Endothelial cell of umbilical vein (primary cell): Measurements from ENCODE around the gene TIMM21. TPM values are rescaled to one million over a fixed set of nuclear protein-coding genes. Genes with fewer than 3 reads are reported as not detected.

Experiments
- BruUV-seq: library from RNA; stranded (reverse); fragments of 400-500 nt; replicated peaks from 2 replicates; lab custom pipeline; 2021; lab: Mats Ljungman, UMichigan
- CTCF ChIA-PET: fragments of 300-600, 350-600 bp; sonication (Branson Sonifier 250); formaldehyde crosslinking; loops from one replicate; lab custom pipeline; 2021; ENCODE audit warnings: antibody characterized with exemption, inconsistent platforms; lab: Charles Lee
- POLR2A ChIA-PET: fragments of 300-600, 350-600 bp; sonication (Branson Sonifier 250); formaldehyde crosslinking; loops from one replicate; lab custom pipeline; 2021; ENCODE audit warnings: antibody characterized with exemption, inconsistent platforms; lab: Charles Lee
- DNase-seq: peaks from one replicate; pipeline ENCODE4 v3.0.0-alpha.2; 2011; ENCODE audit warnings: low read depth, low spot score
- FAIRE-seq: peaks from 2 replicates; lab custom pipeline; 2011; peaks lifted over from hg19 to GRCh38; lab: Jason Lieb, UNC
- H2AFZ ChIP-seq: 2 replicates; pipeline ENCODE4 v1.6.0; 2012; ENCODE audit warnings: low read depth, low read length, control low read depth, inconsistent platforms
- H3K27ac ChIP-seq: 2 replicates; pipeline ENCODE4 v1.5.1; 2011; ENCODE audit warnings: low read depth, mild to moderate bottlenecking, control low read depth, low read length, moderate library complexity; ENCODE audit not compliant: insufficient read depth
- H3K27me3 ChIP-seq, 2 experiments: 2 replicates each; pipeline versions ENCODE4 v1.6.0 to v1.6.1; 2011; ENCODE audit warnings: low read length in 2 of 2, mixed read lengths in 1 of 2; ENCODE audit not compliant: control insufficient read depth in 2 of 2, insufficient read depth in 2 of 2
- H3K36me3 ChIP-seq, 2 experiments: 2 replicates in 1 of 2; 3 replicates in 1 of 2; pipeline ENCODE4 v1.5.1; 2011; ENCODE audit warnings: low read length in 2 of 2, mild to moderate bottlenecking in 1 of 2, moderate library complexity in 1 of 2; ENCODE audit not compliant: control insufficient read depth in 2 of 2, insufficient read depth in 2 of 2; ENCODE audit errors: extremely low read depth in 1 of 2
- H3K4me1 ChIP-seq: 3 replicates; pipeline ENCODE4 v1.5.1; 2011; ENCODE audit warnings: mild to moderate bottlenecking, low read length; ENCODE audit not compliant: control insufficient read depth, insufficient read depth; ENCODE audit errors: extremely low read depth
- H3K4me2 ChIP-seq: 2 replicates; pipeline ENCODE4 v1.6.1; 2011; ENCODE audit warnings: low read length, control low read depth, mixed read lengths; ENCODE audit not compliant: insufficient read depth
- H3K4me3 ChIP-seq, 3 experiments: fragments of 200-600 bp in 1 of 3; sonication (generic), shearing (Covaris generic) in 1 of 3; replicated peaks in 1 of 3; 2 replicates each; pipeline ENCODE4 v1.5.1; 2011 to 2016; ENCODE audit warnings: control low read depth in 3 of 3, low read length in 3 of 3, mild to moderate bottlenecking in 2 of 3, inconsistent platforms in 1 of 3, low read depth in 1 of 3, moderate library complexity in 1 of 3; ENCODE audit not compliant: insufficient read depth in 1 of 3
- H3K79me2 ChIP-seq: 2 replicates; pipeline ENCODE4 v1.6.0; 2012; ENCODE audit warnings: low read length, inconsistent platforms; ENCODE audit not compliant: control insufficient read depth, insufficient read depth
- H3K9ac ChIP-seq: replicated peaks from 2 replicates; pipeline ENCODE3; 2011; ENCODE audit warnings: low read length, control low read depth; ENCODE audit not compliant: insufficient read depth; ENCODE audit errors: extremely low read depth
- H3K9me1 ChIP-seq: replicated peaks from 3 replicates; pipeline ENCODE4 v1.6.0; 2011; ENCODE audit warnings: mild to moderate bottlenecking, low read length; ENCODE audit not compliant: control insufficient read depth, insufficient read depth; ENCODE audit errors: extremely low read depth
- H3K9me3 ChIP-seq: replicated peaks from 2 replicates; pipeline ENCODE4 v1.5.1; 2012; ENCODE audit warnings: low read length, inconsistent platforms; ENCODE audit not compliant: control insufficient read depth, insufficient read depth
- H4K20me1 ChIP-seq: replicated peaks from 2 replicates; pipeline ENCODE3; 2011; ENCODE audit warnings: mild to moderate bottlenecking, low read length; ENCODE audit not compliant: control insufficient read depth, insufficient read depth; ENCODE audit errors: extremely low read depth
- EZH2 ChIP-seq: IDR thresholded peaks from 2 replicates; pipeline ENCODE4 v1.6.1; 2012; ENCODE audit warnings: borderline replicate concordance, low read depth, mild to moderate bottlenecking, moderate library complexity, low read length, inconsistent platforms; ENCODE audit not compliant: severe bottlenecking
- FOS ChIP-seq: IDR thresholded peaks from 2 replicates; pipeline ENCODE4 v1.6.1; 2011; ENCODE audit warnings: mild to moderate bottlenecking, low read length, moderate library complexity, borderline replicate concordance; ENCODE audit not compliant: insufficient read depth
- GATA2 ChIP-seq: IDR thresholded peaks from 2 replicates; pipeline ENCODE4 v1.7.0; 2011; ENCODE audit warnings: low read depth, mild to moderate bottlenecking, moderate library complexity, mixed read lengths, low read length; ENCODE audit not compliant: insufficient read length, insufficient read depth
- JUN ChIP-seq: IDR thresholded peaks from 2 replicates; pipeline ENCODE4 v1.6.1; 2011; ENCODE audit warnings: borderline replicate concordance, low read depth; ENCODE audit not compliant: insufficient read length, insufficient read depth
- MAX ChIP-seq: IDR thresholded peaks from 2 replicates; pipeline ENCODE4 v1.6.1; 2011; ENCODE audit not compliant: insufficient read depth, insufficient read length
- MYC ChIP-seq: IDR thresholded peaks from one replicate; pipeline ENCODE4 v1.6.1; 2011; ENCODE audit warnings: mild to moderate bottlenecking, low read depth, low read length
- POLR2A ChIP-seq: IDR thresholded peaks from 2 replicates; pipeline ENCODE4 v1.6.1; 2012; ENCODE audit warnings: low read depth, mild to moderate bottlenecking, control low read depth, low read length
- POLR2AphosphoS5 ChIP-seq: IDR thresholded peaks from 2 replicates; pipeline ENCODE4 v1.6.1; 2012; ENCODE audit warnings: low read depth, mild to moderate bottlenecking, control low read depth, low read length, moderate library complexity; ENCODE audit not compliant: insufficient read depth
- dilution Hi-C: fragments of 300-500 bp; cut with MboI; formaldehyde crosslinking; loops from one replicate; pipeline ENCODE4 v1.15.0; 2019; ENCODE audit warnings: low sequenced_read_pairs; ENCODE audit not compliant: extremely low pct_ligation_motif_present
- intact Hi-C: fragments of 100-400 bp; cut with micrococcal nuclease; formaldehyde crosslinking; loops from one replicate; pipeline ENCODE4 v1.10.0; 2022
- polyA plus RNA-seq, 4 experiments: library from polyadenylated mRNA; depleted of rRNA in 3 of 4; stranded (reverse) in 3 of 4; unstranded in 1 of 4; fragments of >200 nt; gene quantifications; 2 replicates each; pipeline versions ENCODE4 v1.2.1 to v1.2.3, GENCODE V29; 2011 to 2012; ENCODE audit warnings: missing spikeins in 1 of 4
- total RNA-seq: library from RNA; stranded (reverse); gene quantifications from 2 replicates; pipeline ENCODE4 v1.2.3, GENCODE V29; 2021
- TF ChIP-seq, protein P1 (sequence below), 2 donors: IDR thresholded peaks; 1 replicate in 1 of 2; 2 replicates in 1 of 2; pipeline ENCODE4 v1.5.1; 2011; ENCODE audit warnings: low read length in 2 of 2, mild to moderate bottlenecking in 2 of 2, moderate library complexity in 2 of 2, control low read depth in 1 of 2, inconsistent platforms in 1 of 2, low read depth in 1 of 2; ENCODE audit not compliant: insufficient read depth in 1 of 2; ENCODE audit errors: extremely low read depth in 1 of 2

Gene TIMM21
- total and polyA plus RNA-seq, 2 donors (not counting 3 experiments of a cell fraction or from before 2014, with no cell fraction given) = 22.9 to 38.9 TPM

DNA sequence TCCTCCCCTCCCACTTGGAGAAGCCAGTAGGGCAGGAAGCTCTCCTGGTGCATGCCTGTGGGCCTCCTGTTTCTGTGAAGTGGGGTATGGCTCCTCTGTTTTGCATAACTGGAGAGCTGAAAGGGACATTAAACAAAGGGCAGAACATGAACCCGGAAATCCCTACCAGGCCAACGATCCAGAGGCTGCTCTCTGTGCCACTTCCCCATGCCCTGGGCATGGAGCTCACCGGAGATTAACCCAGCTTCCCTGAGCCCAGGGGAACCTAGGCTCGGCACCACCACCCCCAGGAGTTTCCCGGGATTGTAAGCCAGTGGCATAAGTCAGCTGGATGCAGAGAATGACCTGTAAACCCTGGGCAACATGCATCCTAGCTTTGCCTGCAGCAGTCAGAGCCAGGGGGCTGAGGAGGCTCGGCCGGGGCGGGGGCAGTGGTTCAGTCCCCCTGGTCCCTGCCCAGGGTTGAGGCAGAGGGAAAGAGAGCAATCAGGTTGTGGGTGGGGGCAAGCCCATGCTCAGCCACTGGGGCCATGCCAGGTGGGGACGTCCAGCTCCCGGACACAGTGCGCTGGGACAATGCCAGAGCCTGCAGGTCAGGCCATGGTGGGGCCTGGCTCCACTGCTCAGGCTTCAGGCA, 49.5 kb downstream of the TIMM21 start:
- Histone ChIP-seq H3K4me2 (no peak overlapping the region), H3K36me3 (no peaks in the 10 kb centered on the region), H3K9me1 (no peaks in the 10 kb centered on the region), H3K4me3 (no peak overlapping the region), H3K4me1 (no peaks in the 10 kb centered on the region), H3K79me2 (no peaks in the 10 kb centered on the region), H3K9me3 (no peaks in the 10 kb centered on the region), H3K27me3 (peaks cover 0 to 3% of the 10 kb centered on the region in 2 experiments), H3K9ac (no peak overlapping the region), H2AFZ (no peak overlapping the region), H4K20me1 (no peaks in the 10 kb centered on the region), H3K27ac (no peak overlapping the region)
- BruUV-seq = no TSS peak
- ChIA-PET CTCF (interaction anchor here (0.8 to 4.5 kb wide), 12 partner anchors 11 to 354 kb away, joined by 3 to 130 read pairs (median 4); partner anchors contain the start of gene CNDP2), POLR2A (no interaction called here)
- intact Hi-C loops (loop anchor here (5.0 kb wide), 2 partner anchors 94 to 279 kb away; partner anchors contain the start of gene CYB5A), dilution Hi-C loops (no loop called here)
- DNase-seq (no peak), FAIRE-seq (no peak)
- TF ChIP-seq FOS = no peak

- Histone ChIP-seq H3K4me3 (no peak overlapping the region), H3K27ac (no peak overlapping the region), H3K27me3 (peaks cover 0 to 3% of the 10 kb centered on the region in 2 experiments), H3K36me3 (no peaks in the 10 kb centered on the region), H3K79me2 (no peaks in the 10 kb centered on the region), H3K9me3 (no peaks in the 10 kb centered on the region), H3K4me1 (no peaks in the 10 kb centered on the region), H3K4me2 (no peak overlapping the region), H4K20me1 (no peaks in the 10 kb centered on the region), H2AFZ (no peak overlapping the region), H3K9me1 (no peaks in the 10 kb centered on the region), H3K9ac (no peak overlapping the region)
- FAIRE-seq = no peak
- no peak for DNase-seq
- dilution Hi-C loops = no loop called here
- BruUV-seq = no TSS peak
- CTCF ChIA-PET = interaction anchor here (1.7 to 4.5 kb wide), 5 partner anchors 131 to 353 kb away, joined by 4 to 130 read pairs (median 15); no protein-coding TSS in a partner anchor
- intact Hi-C loops = loop anchor here (5.0 kb wide), 2 partner anchors 94 to 279 kb away; partner anchors contain the start of gene CYB5A
- TF ChIP-seq JUN (no peak), FOS (no peak), MYC (no peak), MAX (no peak), EZH2 (no peak), POLR2AphosphoS5 (no peak), POLR2A (no peak), GATA2 (no peak)
- TF ChIP-seq, protein P1, sequence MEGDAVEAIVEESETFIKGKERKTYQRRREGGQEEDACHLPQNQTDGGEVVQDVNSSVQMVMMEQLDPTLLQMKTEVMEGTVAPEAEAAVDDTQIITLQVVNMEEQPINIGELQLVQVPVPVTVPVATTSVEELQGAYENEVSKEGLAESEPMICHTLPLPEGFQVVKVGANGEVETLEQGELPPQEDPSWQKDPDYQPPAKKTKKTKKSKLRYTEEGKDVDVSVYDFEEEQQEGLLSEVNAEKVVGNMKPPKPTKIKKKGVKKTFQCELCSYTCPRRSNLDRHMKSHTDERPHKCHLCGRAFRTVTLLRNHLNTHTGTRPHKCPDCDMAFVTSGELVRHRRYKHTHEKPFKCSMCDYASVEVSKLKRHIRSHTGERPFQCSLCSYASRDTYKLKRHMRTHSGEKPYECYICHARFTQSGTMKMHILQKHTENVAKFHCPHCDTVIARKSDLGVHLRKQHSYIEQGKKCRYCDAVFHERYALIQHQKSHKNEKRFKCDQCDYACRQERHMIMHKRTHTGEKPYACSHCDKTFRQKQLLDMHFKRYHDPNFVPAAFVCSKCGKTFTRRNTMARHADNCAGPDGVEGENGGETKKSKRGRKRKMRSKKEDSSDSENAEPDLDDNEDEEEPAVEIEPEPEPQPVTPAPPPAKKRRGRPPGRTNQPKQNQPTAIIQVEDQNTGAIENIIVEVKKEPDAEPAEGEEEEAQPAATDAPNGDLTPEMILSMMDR (IDR thresholded peaks at IDR 0.05; ENCODE audit: extremely low read depth in 1 of 2, insufficient read depth in 1 of 2, low read depth in 1 of 2, low read length in 2 of 2) = no peak
- POLR2A ChIA-PET = no interaction called here
Observed at GRCh38 chr18:74198453-74198852, 50.1 kb downstream of the TIMM21 start.
